GM12878 (cell line): ENCODE measurements around the gene FAM50A. TPM values are rescaled to one million over a fixed set of nuclear protein-coding genes. Genes with fewer than 3 reads are reported as not detected.
A peak's percentile ranks its signal among the peaks of the same experiment; 100 is the strongest.
"Not testable (repeated sequence)": the region's sequence is repeated elsewhere in the genome, so short reads cannot be mapped to it uniquely, and the experiment has no call there.

Experiments used
- ATAC-seq: fragments of 200-7000 bp; cut with Tn5 transposase; 3 replicates; pipeline ENCODE4 v1.9.1; 2020; ENCODE audit warnings: mild to moderate bottlenecking, moderate library complexity
- BruUV-seq: library from RNA; stranded (reverse); fragments of 400-500 nt; replicated peaks from 2 replicates; lab custom pipeline; 2021; lab: Mats Ljungman, UMichigan
- CTCF ChIA-PET: fragments of 300-600 bp; sonication (Branson Sonifier 250); formaldehyde crosslinking; extraction: SDS; loops from one replicate; lab custom pipeline; 2021; ENCODE audit warnings: inconsistent platforms; lab: Yijun Ruan, JAX
- POLR2A ChIA-PET: fragments of 350-600 bp; formaldehyde crosslinking; extraction: SDS; loops from one replicate; lab custom pipeline; 2021; ENCODE audit warnings: inconsistent platforms; lab: Charles Lee
- RAD21 ChIA-PET: fragments of 300-600 bp; sonication (Branson Sonifier 250); formaldehyde crosslinking; loops from one replicate; lab custom pipeline; 2023; ENCODE audit warnings: antibody characterized with exemption; ENCODE audit not compliant: unreplicated experiment; lab: Charles Lee
- SMC1A ChIA-PET: fragments of 300-600 bp; sonication (Branson Sonifier 250); formaldehyde crosslinking; loops from one replicate; lab custom pipeline; 2023; ENCODE audit not compliant: unreplicated experiment, uncharacterized antibody; lab: Charles Lee
- DNase-seq: peaks from one replicate; pipeline ENCODE4 v3.0.0-alpha.2; 2011; ENCODE audit warnings: low read depth, low spot score
- FAIRE-seq: peaks from 3 replicates; lab custom pipeline; 2011; peaks lifted over from hg19 to GRCh38; lab: Jason Lieb, UNC
- H2AFZ ChIP-seq: 2 replicates; pipeline ENCODE4 v1.6.0; 2011; ENCODE audit warnings: low read depth, low read length, control low read depth; ENCODE audit not compliant: control insufficient read depth
- H3K27ac ChIP-seq: 2 replicates; pipeline ENCODE4 v1.5.1; 2011; ENCODE audit warnings: control low read depth; ENCODE audit not compliant: control insufficient read depth, insufficient read depth
- H3K27me3 ChIP-seq, 2 experiments: replicated peaks in 1 of 2; 2 replicates each; pipeline versions ENCODE4 v1.6.0 to v1.6.1; 2011; ENCODE audit warnings: low read length in 1 of 2; ENCODE audit not compliant: control insufficient read depth in 2 of 2, insufficient read depth in 2 of 2
- H3K36me3 ChIP-seq, 2 experiments: 2 replicates each; pipeline ENCODE4 v1.5.1; 2011; ENCODE audit warnings: low read length in 1 of 2; ENCODE audit not compliant: control insufficient read depth in 2 of 2, insufficient read depth in 2 of 2
- H3K4me1 ChIP-seq: 2 replicates; pipeline ENCODE4 v1.6.1; 2011; ENCODE audit warnings: mild to moderate bottlenecking, low read length, moderate library complexity, mixed read lengths; ENCODE audit not compliant: control insufficient read depth, insufficient read depth
- H3K4me2 ChIP-seq: 2 replicates; pipeline ENCODE4 v1.6.0; 2011; ENCODE audit warnings: control low read depth; ENCODE audit not compliant: control insufficient read depth, insufficient read depth
- H3K4me3 ChIP-seq: fragments of 200-600 bp; sonication (generic); 2 replicates; pipeline ENCODE4 v1.5.1; 2016
- H3K79me2 ChIP-seq: 2 replicates; pipeline ENCODE4 v1.6.0; 2011; ENCODE audit warnings: low read length; ENCODE audit not compliant: control insufficient read depth, insufficient read depth
- H3K9ac ChIP-seq: 2 replicates; pipeline ENCODE4 v1.8.0; 2011; ENCODE audit warnings: low read length, control low read depth, mixed read lengths; ENCODE audit not compliant: control insufficient read depth, insufficient read depth
- H3K9me3 ChIP-seq: replicated peaks from 3 replicates; pipeline ENCODE4 v1.5.1; 2011; ENCODE audit warnings: mild to moderate bottlenecking, low read length; ENCODE audit not compliant: control insufficient read depth, insufficient read depth
- H4K20me1 ChIP-seq: 2 replicates; pipeline ENCODE4 v1.6.0; 2011; ENCODE audit not compliant: control insufficient read depth, insufficient read depth
- BACH1 ChIP-seq: fragments of 450-650 bp; IDR thresholded peaks from 2 replicates; pipeline ENCODE4 v1.6.1; 2017; ENCODE audit warnings: mild to moderate bottlenecking, borderline replicate concordance
- BHLHE40 ChIP-seq, 2 experiments: fragments of 450-650 bp in 1 of 2; IDR thresholded peaks; 2 replicates each; pipeline ENCODE4 v1.6.1; 2011 to 2017; ENCODE audit warnings: low read depth in 2 of 2, borderline replicate concordance in 1 of 2, improper control_type of control experiment in 1 of 2, low read length in 1 of 2, mild to moderate bottlenecking in 1 of 2
- HSF1 ChIP-seq: fragments of 150-350 bp; IDR thresholded peaks from 2 replicates; pipeline ENCODE4 v1.6.1; 2014; ENCODE audit warnings: mild to moderate bottlenecking, low read depth, low read length
- IKZF2 ChIP-seq, 2 experiments: fragments of 450-650 bp; IDR thresholded peaks; 2 replicates each; pipeline ENCODE4 v1.6.1; 2017; ENCODE audit warnings: mild to moderate bottlenecking in 2 of 2, moderate library complexity in 2 of 2
- NR2C1 ChIP-seq: fragments of 450-650 bp; IDR thresholded peaks from 2 replicates; pipeline ENCODE4 v1.6.1; 2017; ENCODE audit warnings: antibody characterized with exemption, mild to moderate bottlenecking, moderate library complexity
- POLR2A ChIP-seq: IDR thresholded peaks from 2 replicates; pipeline ENCODE4 v1.6.1; 2011; ENCODE audit warnings: low read depth, mild to moderate bottlenecking, low read length
- SREBF2 ChIP-seq: IDR thresholded peaks from 2 replicates; pipeline ENCODE4 v1.6.1; 2012; ENCODE audit warnings: mild to moderate bottlenecking, low read length
- WRNIP1 ChIP-seq: IDR thresholded peaks from 2 replicates; pipeline ENCODE4 v1.6.1; 2011; ENCODE audit warnings: low read depth, low read length, improper control_type of control experiment, borderline replicate concordance
- ZNF207 ChIP-seq: fragments of 450-650 bp; IDR thresholded peaks from 2 replicates; pipeline ENCODE4 v1.6.1; 2014; ENCODE audit warnings: antibody characterized with exemption, mild to moderate bottlenecking, borderline replicate concordance
- WGBS: methylation state at CpG from one replicate; pipeline ENCODE4 v1.1.6; 2016; ENCODE audit warnings: low lambda C conversion rate; ENCODE audit not compliant: insufficient replicate concordance, insufficient coverage; ENCODE audit errors: missing lambda C conversion rate; 5-methylcytosine and 5-hydroxymethylcytosine counted together
- in situ Hi-C: fragments of 300-500 bp; cut with MboI; formaldehyde crosslinking; loops from 9 replicates; pipeline ENCODE4 v1.14.3; 2018; ENCODE audit warnings: mixed read lengths
- intact Hi-C: fragments of 100-400 bp; cut with micrococcal nuclease; formaldehyde crosslinking; loops from one replicate; pipeline ENCODE4 v1.14.2; 2022; ENCODE audit not compliant: unreplicated experiment
- polyA plus RNA-seq, 11 experiments: library from polyadenylated mRNA; depleted of rRNA in 4 of 11; unstranded in 6 of 11; stranded (reverse) in 5 of 11; fragments of >200 nt; fragmentation: Nextera tagmentation in 4 of 11; fragmentation: Illumina TruSeq in 1 of 11; extraction: Ambion mirVana in 4 of 11; extraction: Trizol in 1 of 11; gene quantifications; 1 replicate in 1 of 11; 2 replicates in 10 of 11; pipeline versions ENCODE4 v1.2.1 to v1.2.3, GENCODE V29; 2011 to 2016; ENCODE audit warnings: inconsistent platforms in 2 of 11, missing spikeins in 2 of 11, low read depth in 1 of 11
- total RNA-seq, 4 experiments: library from RNA; depleted of rRNA in 3 of 4; stranded (reverse); fragments of >200 nt in 3 of 4; fragmentation: Illumina TruSeq in 1 of 4; extraction: Trizol in 1 of 4; gene quantifications; 2 replicates each; pipeline versions ENCODE4 v1.2.1 to v1.2.3, GENCODE V29; 2013 to 2021
- TF ChIP-seq, protein P1 (sequence below): fragments of 450-650 bp; conservative IDR thresholded peaks from 2 replicates; pipeline ENCODE4 v1.6.1; 2017; ENCODE audit warnings: mild to moderate bottlenecking, moderate library complexity
- TF ChIP-seq, protein P2 (sequence below): IDR thresholded peaks from 2 replicates; pipeline ENCODE4 v1.6.1; 2011; ENCODE audit warnings: low read depth, low read length, improper control_type of control experiment, borderline replicate concordance

The FAM50A gene
- total and polyA plus RNA-seq, 10 of the 15 experiments (the other 5 are each of a cell fraction or from before 2014, with no cell fraction given), result 4.2 to 46.7 (median 34.6) TPM

- in situ Hi-C loops, result not testable (repeated sequence)
- CTCF ChIA-PET, result interaction anchor here (1.6 to 3.0 kb wide), 4 partner anchors 10 to 133 kb away, joined by 8 to 23 read pairs (median 12); partner anchors contain the start of genes FLNA and TAFAZZIN
Measured at GRCh38 chrX:154400369-154400817, 43.5 kb upstream of the FAM50A start.

DNA sequence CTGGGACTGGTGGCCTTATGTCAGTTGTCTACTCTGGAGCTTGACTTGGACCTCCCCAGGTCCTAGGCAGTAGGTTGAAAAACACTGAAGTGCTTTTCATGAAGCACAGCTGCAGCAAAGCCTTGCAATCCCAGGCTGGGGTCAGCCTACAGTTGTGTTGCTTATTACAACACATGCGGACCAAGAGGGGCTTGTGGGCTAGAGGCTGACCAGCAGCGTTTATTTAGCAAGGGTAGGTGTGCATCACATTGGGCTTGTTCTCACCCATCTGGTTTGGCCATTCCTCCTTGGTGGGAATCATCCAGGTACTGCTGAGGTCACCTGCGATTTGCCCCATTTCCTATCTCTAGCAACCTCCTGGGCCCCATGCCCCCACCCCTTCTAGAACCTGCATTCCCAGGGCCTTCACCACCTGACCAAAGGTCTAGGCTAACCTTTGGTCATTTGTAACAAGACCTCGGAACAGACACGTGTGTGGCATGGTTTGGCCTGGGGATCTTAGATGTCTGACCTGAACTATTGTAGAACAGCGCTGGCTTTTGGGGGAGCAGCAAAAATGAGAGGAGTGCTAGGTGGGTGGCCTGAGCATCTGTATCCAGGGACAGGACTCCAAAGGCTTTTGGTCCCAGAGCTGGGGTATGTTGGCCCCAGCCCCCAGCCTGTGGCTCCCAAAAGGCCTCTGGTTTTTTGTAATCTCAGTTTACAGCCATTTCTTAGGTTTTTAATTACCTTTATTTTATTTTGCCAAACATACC is 42.7 kb upstream of the FAM50A start:
- FAIRE-seq, result no peak
- POLR2A ChIA-PET, result interaction anchor here (0.8 to 3.8 kb wide), 2 partner anchors 10 to 42 kb away, joined by 3 to 22 read pairs; partner anchors contain the start of gene TAFAZZIN
- TF ChIP-seq, protein P1, sequence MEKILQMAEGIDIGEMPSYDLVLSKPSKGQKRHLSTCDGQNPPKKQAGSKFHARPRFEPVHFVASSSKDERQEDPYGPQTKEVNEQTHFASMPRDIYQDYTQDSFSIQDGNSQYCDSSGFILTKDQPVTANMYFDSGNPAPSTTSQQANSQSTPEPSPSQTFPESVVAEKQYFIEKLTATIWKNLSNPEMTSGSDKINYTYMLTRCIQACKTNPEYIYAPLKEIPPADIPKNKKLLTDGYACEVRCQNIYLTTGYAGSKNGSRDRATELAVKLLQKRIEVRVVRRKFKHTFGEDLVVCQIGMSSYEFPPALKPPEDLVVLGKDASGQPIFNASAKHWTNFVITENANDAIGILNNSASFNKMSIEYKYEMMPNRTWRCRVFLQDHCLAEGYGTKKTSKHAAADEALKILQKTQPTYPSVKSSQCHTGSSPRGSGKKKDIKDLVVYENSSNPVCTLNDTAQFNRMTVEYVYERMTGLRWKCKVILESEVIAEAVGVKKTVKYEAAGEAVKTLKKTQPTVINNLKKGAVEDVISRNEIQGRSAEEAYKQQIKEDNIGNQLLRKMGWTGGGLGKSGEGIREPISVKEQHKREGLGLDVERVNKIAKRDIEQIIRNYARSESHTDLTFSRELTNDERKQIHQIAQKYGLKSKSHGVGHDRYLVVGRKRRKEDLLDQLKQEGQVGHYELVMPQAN, result no peak
- TF ChIP-seq WRNIP1, result no peak
- peak; percentile 90 for TF ChIP-seq POLR2A
- no peak for TF ChIP-seq BHLHE40 (IDR thresholded peaks at IDR 0.05; ENCODE audit: borderline replicate concordance in 1 of 2, low read depth in 2 of 2, low read length in 1 of 2)
- no peak for TF ChIP-seq IKZF2 (IDR thresholded peaks at IDR 0.05)
- TF ChIP-seq HSF1, result no peak
- no peak for TF ChIP-seq ZNF207
- no peak for TF ChIP-seq NR2C1
- no peak for TF ChIP-seq SREBF2
- TF ChIP-seq, protein P2, sequence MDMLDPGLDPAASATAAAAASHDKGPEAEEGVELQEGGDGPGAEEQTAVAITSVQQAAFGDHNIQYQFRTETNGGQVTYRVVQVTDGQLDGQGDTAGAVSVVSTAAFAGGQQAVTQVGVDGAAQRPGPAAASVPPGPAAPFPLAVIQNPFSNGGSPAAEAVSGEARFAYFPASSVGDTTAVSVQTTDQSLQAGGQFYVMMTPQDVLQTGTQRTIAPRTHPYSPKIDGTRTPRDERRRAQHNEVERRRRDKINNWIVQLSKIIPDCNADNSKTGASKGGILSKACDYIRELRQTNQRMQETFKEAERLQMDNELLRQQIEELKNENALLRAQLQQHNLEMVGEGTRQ, result no peak

More at GRCh38 chrX:154400369-154400817, 43.5 kb upstream of the FAM50A start:
- H4K20me1 ChIP-seq, H3K9me3 ChIP-seq, H3K4me1 ChIP-seq, DNase-seq, BruUV-seq, SMC1A ChIA-PET, H2AFZ ChIP-seq, FAIRE-seq, ATAC-seq, H3K27ac ChIP-seq, intact Hi-C loops, H3K27me3 ChIP-seq: not testable (repeated sequence)
- H3K4me2 ChIP-seq, result peak overlapping the region; percentile 82
- H3K4me3 ChIP-seq, result peak overlapping the region; percentile 73
- H3K79me2 ChIP-seq, result peaks cover 29% of the 10 kb centered on the region
- H3K9ac ChIP-seq, result peak overlapping the region; percentile 99; the same call in 1 of the 2 replicates
- ChIA-PET POLR2A (interaction anchor here (3.8 kb wide), 1 partner anchor 11 kb away, joined by 22 read pairs; the partner anchor contains the start of gene TAFAZZIN), RAD21 (interaction anchor here (1.9 kb wide), 1 partner anchor 12 kb away, joined by 5 read pairs; no protein-coding TSS in a partner anchor)
- WGBS, result 47% methylated on average over 6 of the region's 6 CpGs
- H3K36me3 ChIP-seq, result peaks cover 10 to 12% of the 10 kb centered on the region in 2 experiments
- 0 out of 2 replicates have a peak, but pooled peaks have one; percentile 52 for TF ChIP-seq BACH1

More for the DNA sequence above, 42.7 kb upstream of the FAM50A start:
- Histone ChIP-seq H3K27me3 (no peaks in the 10 kb centered on the region), H3K36me3 (peaks cover 10 to 12% of the 10 kb centered on the region in 2 experiments), H3K27ac (no peak overlapping the region), H3K4me3 (no peak overlapping the region), H3K79me2 (peaks cover 29% of the 10 kb centered on the region), H2AFZ (no peak overlapping the region), H3K4me2 (no peak overlapping the region), H3K9ac (no peak overlapping the region), H3K4me1 (peaks cover 3% of the 10 kb centered on the region; the same call in 1 of the 2 replicates), H3K9me3 (no peaks in the 10 kb centered on the region; the same call in 2 of the 3 replicates), H4K20me1 (peaks cover 5% of the 10 kb centered on the region; the same call in 1 of the 2 replicates)
- DNase-seq, result no peak
- CTCF ChIA-PET, result no interaction called here
- ATAC-seq, result peak; percentile 1; the same call in 1 of the 3 replicates
- intact Hi-C loops, result no loop called here
- WGBS, result 22% methylated on average over 6 of the region's 6 CpGs
- SMC1A ChIA-PET, result no interaction called here
- RAD21 ChIA-PET, result no interaction called here
- in situ Hi-C loops, result no loop called here
- BruUV-seq, result no TSS peak
